ENCODE measurements around the gene TMCC1. TPM values are rescaled to one million over a fixed set of nuclear protein-coding genes. Genes with fewer than 3 reads are reported as not detected.

TMCC1 gene
- total and polyA plus RNA-seq, 4 experiments from 2014 or later, result 5.1 to 39.3 (median 21.3) TPM

DNA sequence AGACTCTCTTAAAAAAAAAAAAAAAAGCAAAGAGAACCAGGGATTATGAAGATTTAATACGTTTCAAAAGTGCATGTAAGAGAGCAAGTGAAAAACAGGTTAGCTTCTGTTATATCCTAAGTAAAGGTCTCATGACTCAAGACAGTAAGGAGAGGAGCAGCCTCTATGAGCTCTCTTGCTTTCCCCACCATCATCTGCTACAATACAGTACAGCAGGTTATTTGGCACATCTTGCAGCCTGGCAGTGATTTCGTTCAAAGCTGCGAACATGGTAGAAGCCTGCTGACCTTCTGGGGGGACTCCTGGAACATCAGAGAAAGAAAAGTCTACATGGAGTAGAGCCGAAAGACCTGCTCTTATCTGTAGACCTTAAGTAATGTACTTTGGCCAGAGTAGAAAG, 157.9 kb downstream of the TMCC1 start:
- H3K36me3 Mint-ChIP-seq, result peaks cover 0 to 2% of the 10 kb centered on the region in 2 donors
- H3K4me3 ChIP-seq (ENCODE audit: low read length in 2 of 2), result no peak overlapping the region
- H3K9me3 Mint-ChIP-seq, result no peaks in the 10 kb centered on the region
- no peaks in the 10 kb centered on the region for H3K27me3 ChIP-seq (ENCODE audit: insufficient read depth, low read length)
- no peaks in the 10 kb centered on the region for H3K27me3 Mint-ChIP-seq
- no peak overlapping the region for H3K27ac ChIP-seq (ENCODE audit: low read depth, low read length)
- ChIA-PET POLR2A (ENCODE audit: partially characterized antibody) (no interaction called here), CTCF (ENCODE audit: partially characterized antibody) (no interaction called here)
- H3K4me1 ChIP-seq (ENCODE audit: insufficient read depth, low read length), result no peaks in the 10 kb centered on the region
- no peaks in the 10 kb centered on the region for H3K36me3 ChIP-seq (ENCODE audit: insufficient read depth, low read length)
- no peaks in the 10 kb centered on the region for H3K9me3 ChIP-seq (ENCODE audit: control insufficient read depth in 1 of 2, low read length in 2 of 2)
- H3K27ac Mint-ChIP-seq, result peak overlapping the region in 1 of 7 donors; percentile 42
- DNase-seq, result no peak
- H3K4me1 Mint-ChIP-seq, result peaks cover 0 to 4% (median 3%) of the 10 kb centered on the region in 4 donors
- intact Hi-C loops (cut with micrococcal nuclease), result no loop called here
- H3K4me3 Mint-ChIP-seq, result no peak overlapping the region

DNA sequence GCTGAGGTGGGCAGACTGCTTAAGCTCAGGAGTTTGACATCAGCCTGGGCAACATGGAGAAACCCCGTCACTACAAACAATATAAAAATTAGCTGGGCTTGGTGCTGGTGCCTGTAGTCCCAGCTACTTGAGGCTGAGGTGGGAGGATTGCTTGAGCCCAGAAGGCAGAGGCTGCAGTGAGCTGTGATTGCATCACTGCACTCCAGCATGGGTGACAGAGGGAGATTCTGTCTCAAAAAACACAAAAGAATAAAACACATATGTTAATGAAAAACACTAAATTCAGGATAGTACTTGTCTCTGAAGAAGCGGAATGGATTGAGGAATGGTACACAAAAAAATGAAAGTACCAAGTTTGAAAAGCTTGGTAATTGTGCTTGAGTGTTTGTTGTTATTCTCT, 159.1 kb downstream of the TMCC1 start:
- ChIA-PET CTCF (ENCODE audit: partially characterized antibody) (no interaction called here), POLR2A (ENCODE audit: partially characterized antibody) (no interaction called here)
- peaks cover 0 to 2% of the 10 kb centered on the region in 2 donors for H3K36me3 Mint-ChIP-seq
- peak overlapping the region in 1 of 7 donors; percentile 24 for H3K27ac Mint-ChIP-seq
- H3K36me3 ChIP-seq (ENCODE audit: insufficient read depth, low read length), result no peaks in the 10 kb centered on the region
- DNase-seq, result no peak
- no peaks in the 10 kb centered on the region for H3K9me3 ChIP-seq (ENCODE audit: control insufficient read depth in 1 of 2, low read length in 2 of 2)
- no peak overlapping the region for H3K27ac ChIP-seq (ENCODE audit: low read depth, low read length)
- intact Hi-C loops (cut with micrococcal nuclease), result no loop called here
- no peak overlapping the region for H3K4me3 Mint-ChIP-seq
- H3K4me1 Mint-ChIP-seq, result peaks cover 0 to 4% (median 2%) of the 10 kb centered on the region in 4 donors
- H3K27me3 Mint-ChIP-seq, result no peaks in the 10 kb centered on the region
- no peaks in the 10 kb centered on the region for H3K27me3 ChIP-seq (ENCODE audit: insufficient read depth, low read length)
- H3K9me3 Mint-ChIP-seq, result no peaks in the 10 kb centered on the region
- H3K4me1 ChIP-seq (ENCODE audit: insufficient read depth, low read length), result no peaks in the 10 kb centered on the region
- H3K4me3 ChIP-seq (ENCODE audit: low read length in 2 of 2), result no peak overlapping the region

DNA sequence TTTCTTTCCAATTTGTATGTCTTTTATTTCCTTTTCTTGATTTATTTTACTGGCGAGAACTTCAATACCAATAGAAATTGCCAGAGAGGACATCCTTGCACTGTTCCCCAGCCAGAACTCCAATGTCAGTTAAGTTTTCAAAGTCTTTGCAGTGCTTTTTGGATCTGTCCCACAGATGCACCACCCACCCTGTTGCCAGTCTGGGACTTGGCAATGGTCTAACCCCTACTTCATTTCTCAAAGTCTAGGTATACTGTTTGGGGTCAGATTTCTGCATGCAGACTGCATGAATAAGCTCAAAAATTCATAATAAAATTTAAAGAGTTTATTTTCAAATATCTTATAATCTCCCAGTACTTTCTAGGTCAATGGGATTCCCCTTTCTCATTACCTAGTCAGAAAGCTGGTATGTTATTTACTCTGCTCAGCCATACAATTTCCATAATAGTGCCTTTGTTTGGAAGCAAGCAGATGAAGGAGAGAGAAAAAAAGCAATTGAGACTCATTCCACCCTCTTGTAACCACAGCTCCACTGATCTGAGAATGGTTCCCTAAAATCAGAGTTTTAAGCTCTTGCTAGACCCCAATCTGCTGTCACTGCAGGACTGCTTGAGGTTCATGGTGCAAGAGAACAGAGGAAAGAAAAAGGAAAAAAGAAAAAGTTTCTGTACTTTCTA, 161.2 kb downstream of the TMCC1 start:
- H3K4me1 ChIP-seq (ENCODE audit: insufficient read depth, low read length), result no peaks in the 10 kb centered on the region
- CTCF ChIA-PET (ENCODE audit: partially characterized antibody), result no interaction called here
- intact Hi-C loops (cut with micrococcal nuclease), result no loop called here
- Mint-ChIP-seq H3K9me3 (no peaks in the 10 kb centered on the region), H3K36me3 (no peaks in the 10 kb centered on the region), H3K4me3 (no peak overlapping the region), H3K27me3 (no peaks in the 10 kb centered on the region), H3K27ac (no peak overlapping the region), H3K4me1 (peaks cover 0 to 4% (median 1%) of the 10 kb centered on the region in 4 donors)
- H3K4me3 ChIP-seq (ENCODE audit: low read length in 2 of 2), result no peak overlapping the region
- H3K27me3 ChIP-seq (ENCODE audit: insufficient read depth, low read length), result no peaks in the 10 kb centered on the region
- POLR2A ChIA-PET (ENCODE audit: partially characterized antibody), result no interaction called here
- no peak overlapping the region for H3K27ac ChIP-seq (ENCODE audit: low read depth, low read length)
- H3K9me3 ChIP-seq (ENCODE audit: control insufficient read depth in 1 of 2, low read length in 2 of 2), result no peaks in the 10 kb centered on the region
- no peak for DNase-seq
- H3K36me3 ChIP-seq (ENCODE audit: insufficient read depth, low read length), result no peaks in the 10 kb centered on the region

DNA sequence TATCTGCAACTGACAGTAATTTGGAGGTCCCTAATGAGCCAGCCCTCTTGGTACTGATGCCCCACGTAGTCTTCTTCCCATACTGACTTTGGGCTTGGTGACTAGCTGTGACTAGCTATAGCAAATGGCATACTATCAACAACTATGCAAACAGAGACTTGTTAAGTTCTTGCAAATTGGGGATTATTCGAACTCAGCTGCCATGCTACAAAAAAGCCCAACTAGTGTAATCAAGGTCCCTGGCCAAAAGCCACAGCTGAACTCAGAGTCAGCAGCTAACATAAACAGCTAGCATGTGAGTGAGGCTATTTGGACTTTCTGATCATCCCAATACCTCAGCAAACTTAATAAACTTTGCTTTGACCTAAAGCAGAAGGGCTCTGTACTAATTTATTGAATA, 165.8 kb downstream of the TMCC1 start:
- peaks cover 0 to 4% (median 3%) of the 10 kb centered on the region in 4 donors for H3K4me1 Mint-ChIP-seq
- H3K9me3 Mint-ChIP-seq, result no peaks in the 10 kb centered on the region
- no peaks in the 10 kb centered on the region for H3K36me3 ChIP-seq (ENCODE audit: insufficient read depth, low read length)
- no peak overlapping the region for H3K4me3 Mint-ChIP-seq
- H3K27ac ChIP-seq (ENCODE audit: low read depth, low read length), result no peak overlapping the region
- POLR2A ChIA-PET (ENCODE audit: partially characterized antibody), result no interaction called here
- no peak overlapping the region for H3K27ac Mint-ChIP-seq
- H3K36me3 Mint-ChIP-seq, result peaks cover 0 to 3% of the 10 kb centered on the region in 2 donors
- DNase-seq, result no peak
- H3K4me1 ChIP-seq (ENCODE audit: insufficient read depth, low read length), result no peaks in the 10 kb centered on the region
- no peaks in the 10 kb centered on the region for H3K9me3 ChIP-seq (ENCODE audit: control insufficient read depth in 1 of 2, low read length in 2 of 2)
- CTCF ChIA-PET (ENCODE audit: partially characterized antibody), result interaction anchor here (1.0 kb wide), 1 partner anchor 11 kb away, joined by 3 read pairs; no protein-coding TSS in a partner anchor
- intact Hi-C loops (cut with micrococcal nuclease), result no loop called here
- H3K27me3 Mint-ChIP-seq, result no peaks in the 10 kb centered on the region
- no peaks in the 10 kb centered on the region for H3K27me3 ChIP-seq (ENCODE audit: insufficient read depth, low read length)
- H3K4me3 ChIP-seq (ENCODE audit: low read length in 2 of 2), result no peak overlapping the region

DNA sequence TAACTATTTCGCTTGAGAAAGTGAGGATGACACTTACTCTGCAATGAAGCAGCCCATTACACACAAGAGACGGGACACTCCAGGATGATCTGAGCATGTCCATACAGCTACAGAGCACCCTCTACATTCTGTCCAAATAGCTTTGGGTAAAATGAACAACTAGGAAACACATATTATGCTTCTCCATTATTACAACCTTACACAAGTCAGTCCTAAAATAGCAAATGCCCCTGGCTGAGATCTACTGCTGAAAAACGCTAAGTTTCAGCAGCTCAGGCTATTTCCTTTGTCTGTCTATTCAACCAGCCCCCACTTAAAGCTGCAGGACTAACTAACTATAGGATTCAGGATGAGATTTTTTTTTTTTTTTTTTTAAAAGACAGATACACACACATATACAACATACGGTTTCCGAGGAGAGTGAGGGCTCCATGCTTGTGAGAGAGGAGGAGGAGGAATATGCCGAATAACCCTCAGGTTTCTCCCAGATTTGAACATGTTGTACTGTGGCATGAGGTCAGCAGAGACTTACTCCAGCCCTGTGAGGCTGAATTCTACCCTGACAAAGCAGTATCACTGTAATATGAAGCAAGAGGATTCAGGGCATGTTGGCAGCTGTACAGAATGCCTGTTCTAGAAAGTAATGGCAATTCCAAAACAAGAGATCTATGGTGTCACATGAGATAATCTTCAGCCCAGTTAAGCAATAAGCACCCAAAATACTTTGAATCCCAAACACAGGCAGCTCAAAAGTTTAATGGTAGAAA, 169.8 kb downstream of the TMCC1 start:
- CTCF ChIA-PET (ENCODE audit: partially characterized antibody), result interaction anchor here (0.7 kb wide), 1 partner anchor 20 kb away, joined by 3 read pairs; no protein-coding TSS in a partner anchor
- peaks cover 0 to 6% of the 10 kb centered on the region in 2 donors for H3K36me3 Mint-ChIP-seq

DNA sequence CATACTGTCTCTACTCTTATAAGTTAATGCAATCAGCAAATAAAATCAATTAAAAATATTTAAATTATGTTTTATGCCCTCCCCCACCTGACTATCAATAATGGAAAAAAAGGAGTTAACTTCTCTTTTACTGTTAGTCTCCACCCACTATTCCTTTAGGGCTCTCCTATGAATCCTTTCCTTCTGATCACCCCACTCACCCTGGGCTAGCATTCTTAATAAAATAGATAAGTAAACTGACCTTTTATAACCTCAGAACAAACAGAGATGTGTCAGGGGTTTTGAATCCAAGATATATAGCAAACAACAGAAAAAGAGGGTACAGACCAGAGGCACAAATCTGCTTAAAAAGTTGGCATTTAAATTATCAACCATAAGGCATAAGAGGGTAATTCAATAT, 171.0 kb downstream of the TMCC1 start:
- H3K4me3 Mint-ChIP-seq, result no peak overlapping the region
- H3K27ac ChIP-seq (ENCODE audit: low read depth, low read length), result no peak overlapping the region
- CTCF ChIA-PET (ENCODE audit: partially characterized antibody), result no interaction called here
- peaks cover 0 to 6% of the 10 kb centered on the region in 2 donors for H3K36me3 Mint-ChIP-seq
- no peaks in the 10 kb centered on the region for H3K9me3 ChIP-seq (ENCODE audit: control insufficient read depth in 1 of 2, low read length in 2 of 2)
- no peak overlapping the region for H3K4me3 ChIP-seq (ENCODE audit: low read length in 2 of 2)
- H3K9me3 Mint-ChIP-seq, result no peaks in the 10 kb centered on the region
- H3K27ac Mint-ChIP-seq, result no peak overlapping the region
- no peak for DNase-seq
- H3K4me1 ChIP-seq (ENCODE audit: insufficient read depth, low read length), result no peaks in the 10 kb centered on the region
- H3K4me1 Mint-ChIP-seq, result peaks cover 0 to 9% (median 3%) of the 10 kb centered on the region in 4 donors
- no peaks in the 10 kb centered on the region for H3K36me3 ChIP-seq (ENCODE audit: insufficient read depth, low read length)
- H3K27me3 Mint-ChIP-seq, result no peaks in the 10 kb centered on the region
- POLR2A ChIA-PET (ENCODE audit: partially characterized antibody), result no interaction called here
- intact Hi-C loops (cut with micrococcal nuclease), result no loop called here
- H3K27me3 ChIP-seq (ENCODE audit: insufficient read depth, low read length), result no peaks in the 10 kb centered on the region

More for the DNA sequence above, 169.8 kb downstream of the TMCC1 start:
- Mint-ChIP-seq H3K9me3 (no peaks in the 10 kb centered on the region), H3K27me3 (no peaks in the 10 kb centered on the region), H3K4me3 (no peak overlapping the region), H3K4me1 (peaks cover 0 to 9% (median 3%) of the 10 kb centered on the region in 4 donors), H3K27ac (peak overlapping the region in 1 of 7 donors; percentile 58)
- Histone ChIP-seq H3K36me3 (ENCODE audit: insufficient read depth, low read length) (no peaks in the 10 kb centered on the region), H3K9me3 (ENCODE audit: control insufficient read depth in 1 of 2, low read length in 2 of 2) (no peaks in the 10 kb centered on the region), H3K27ac (ENCODE audit: low read depth, low read length) (no peak overlapping the region), H3K27me3 (ENCODE audit: insufficient read depth, low read length) (no peaks in the 10 kb centered on the region), H3K4me1 (ENCODE audit: insufficient read depth, low read length) (no peaks in the 10 kb centered on the region), H3K4me3 (ENCODE audit: low read length in 2 of 2) (no peak overlapping the region)
- POLR2A ChIA-PET (ENCODE audit: partially characterized antibody), result interaction anchor here (0.6 kb wide), 1 partner anchor 85 kb away, joined by 4 read pairs; no protein-coding TSS in a partner anchor
- DNase-seq, result no peak
- intact Hi-C loops (cut with micrococcal nuclease), result no loop called here

DNA sequence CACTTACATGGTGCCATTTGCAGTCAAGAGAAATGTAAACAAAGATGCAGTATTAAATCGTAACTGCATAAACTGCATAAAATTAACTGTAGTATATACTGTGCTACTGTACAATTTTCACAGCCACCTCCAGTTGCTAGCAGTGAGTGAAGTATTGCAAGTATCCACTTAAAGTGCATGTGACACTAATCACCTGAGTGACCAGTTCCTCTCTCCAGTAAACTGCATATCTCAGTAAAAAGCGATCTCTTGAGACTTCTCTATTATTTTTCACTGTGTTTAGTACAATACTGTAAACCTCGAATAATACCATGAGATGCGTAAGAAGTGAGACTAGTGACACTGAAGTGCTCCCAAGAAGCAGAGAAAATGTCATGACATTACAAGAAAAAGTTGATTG, 175.3 kb downstream of the TMCC1 start:
- intact Hi-C loops (cut with micrococcal nuclease), result no loop called here
- Mint-ChIP-seq H3K27me3 (no peaks in the 10 kb centered on the region), H3K4me3 (no peak overlapping the region), H3K4me1 (peaks cover 3 to 10% (median 5%) of the 10 kb centered on the region in 4 donors), H3K9me3 (no peaks in the 10 kb centered on the region), H3K36me3 (peaks cover 0 to 3% of the 10 kb centered on the region in 2 donors), H3K27ac (no peak overlapping the region)
- no peak for DNase-seq
- H3K9me3 ChIP-seq (ENCODE audit: control insufficient read depth in 1 of 2, low read length in 2 of 2), result no peaks in the 10 kb centered on the region
- CTCF ChIA-PET (ENCODE audit: partially characterized antibody), result no interaction called here
- no peaks in the 10 kb centered on the region for H3K27me3 ChIP-seq (ENCODE audit: insufficient read depth, low read length)
- POLR2A ChIA-PET (ENCODE audit: partially characterized antibody), result no interaction called here
- H3K36me3 ChIP-seq (ENCODE audit: insufficient read depth, low read length), result no peaks in the 10 kb centered on the region
- no peak overlapping the region for H3K4me3 ChIP-seq (ENCODE audit: low read length in 2 of 2)
- H3K4me1 ChIP-seq (ENCODE audit: insufficient read depth, low read length), result no peaks in the 10 kb centered on the region
- H3K27ac ChIP-seq (ENCODE audit: low read depth, low read length), result no peak overlapping the region
